Heart right ventricle (tissue), 16 donors: ENCODE data around the gene SGSM2. TPM values are rescaled to one million over a fixed set of nuclear protein-coding genes. Genes with fewer than 3 reads are reported as not detected.
A peak's percentile ranks its signal among the peaks of the same experiment; 100 is the strongest.

Experiments
- ATAC-seq, 8 donors: fragments of 200-7000 bp; cut with Tn5 transposase; one replicate each; pipeline ENCODE4 v1.9.1; 2020; ENCODE audit warnings: mild to moderate bottlenecking in 8 of 8, moderate library complexity in 8 of 8, moderate number of reproducible peaks in 1 of 8
- DNase-seq, 2 donors: peaks; one replicate each; pipeline ENCODE4 v3.0.0-alpha.2; 2020
- H3K27ac ChIP-seq, 10 donors: fragments of 200-600 bp; sonication (generic) in 2 of 10; one replicate each; pipeline versions ENCODE4 v1.5.0 to v1.8.0; 2020 to 2022; ENCODE audit warnings: mild to moderate bottlenecking in 3 of 10
- H3K27me3 ChIP-seq, 7 donors: fragments of 200-600 bp; one replicate each; pipeline ENCODE4 v1.8.0; 2021 to 2022; ENCODE audit warnings: mild to moderate bottlenecking in 2 of 7
- H3K36me3 ChIP-seq, 9 donors: fragments of 200-600 bp; sonication (generic) in 1 of 9; one replicate each; pipeline versions ENCODE4 v1.5.0 to v1.8.0; 2020 to 2022; ENCODE audit warnings: mild to moderate bottlenecking in 2 of 9
- H3K4me1 ChIP-seq, 9 donors: fragments of 200-600 bp; sonication (generic) in 1 of 9; one replicate each; pipeline versions ENCODE4 v1.5.0 to v1.8.0; 2020 to 2022; ENCODE audit warnings: mild to moderate bottlenecking in 4 of 9
- H3K4me3 ChIP-seq, 10 donors: fragments of 200-600 bp; sonication (generic) in 2 of 10; one replicate each; pipeline versions ENCODE4 v1.5.0 to v1.8.0; 2020 to 2022; ENCODE audit warnings: mild to moderate bottlenecking in 7 of 10, moderate library complexity in 2 of 10
- H3K9me3 ChIP-seq, 11 donors: fragments of 200-600 bp in 10 of 11; sonication (generic) in 2 of 11; one replicate each; pipeline versions ENCODE4 v1.5.0 to v1.8.0; 2013 to 2022; ENCODE audit warnings: mild to moderate bottlenecking in 2 of 11, control low read depth in 1 of 11, moderate library complexity in 1 of 11
- WGBS, 2 donors: extraction: QIAGEN DNeasy Blood & Tissue Kit; methylation state at CpG; one replicate each; pipeline ENCODE4 v1.1.7; 2013; ENCODE audit warnings: inconsistent platforms in 1 of 2; 5-methylcytosine and 5-hydroxymethylcytosine counted together
- intact Hi-C, 10 donors: fragments of 100-400 bp; cut with DNase I; formaldehyde crosslinking; loops; one replicate each; pipeline versions ENCODE4 v1.11.1 to v1.14.2; 2022
- polyA plus RNA-seq, 2 donors: library from polyadenylated mRNA; stranded (reverse); fragments of 200-250 nt; gene quantifications; one replicate each; pipeline ENCODE4 v1.2.3, GENCODE V29; 2013
- total RNA-seq, 10 donors: library from RNA; stranded (reverse); fragmentation: NEBNext Ultra II Directional in 3 of 10; extraction: Animal tissue kit (Norgen Biotek cat#: 25700) in 3 of 10; gene quantifications; one replicate each; pipeline versions ENCODE4 v1.2.1 to v1.2.4, GENCODE V29; 2021 to 2023
- TF ChIP-seq, protein P1 (sequence below), 9 donors: fragments of 200-600 bp; sonication (generic) in 2 of 9; IDR thresholded peaks; one replicate each; pipeline versions ENCODE4 v1.5.0 to v1.8.0; 2021 to 2022; ENCODE audit warnings: antibody characterized with exemption in 9 of 9, mild to moderate bottlenecking in 5 of 9, moderate library complexity in 1 of 9
- donor health status: Arrhythmogenic right ventricular cardiomyopathy.
- donor health status: ischemic (EF 13 %, LVEDD 7.1; RV severe dilation, severe dysfunction).
- donor health status: healthy with polysubstance abuse.
- donor health status: DM: no; HTN: yes; CAD: no.
- donor health status: DM: no; HTN: no; CAD: no.
- donor health status: ischemic (EF 25% LVEDD 6.9; RV normal size, moderate dysfunction).
- donor health status: ischemic (EF 25% LVEDD 5.7; RV mildly dilated, moderate dysfunction).
- donor health status: healthy.
- donor health status: DM: yes; HTN: yes; CAD: no.
- donor health status: Ischemic cardiomyopathy.
- donor health status: ischemic (EF 35%, LVEDD 5.7; RV mildly dilated, moderate dysfunction).
- donor health status: nonischemic (EF 11% LVEDD 7.7; RV severe dilation, severe dysfunction).
- donor health status: DM: yes; HTN: yes; CAD: no.
- donor health status: PGD.
- donor health status: ischemic (EF 29% LVEDD 5.4; RV normal size, mild dysfunction).
- donor health status: nonischemic (EF 23%, LVEDD 6.1; RV moderate dilation, normal function).

SGSM2 gene
- total and polyA plus RNA-seq, 12 donors: 21.0 to 75.1 (median 27.0) TPM

DNA sequence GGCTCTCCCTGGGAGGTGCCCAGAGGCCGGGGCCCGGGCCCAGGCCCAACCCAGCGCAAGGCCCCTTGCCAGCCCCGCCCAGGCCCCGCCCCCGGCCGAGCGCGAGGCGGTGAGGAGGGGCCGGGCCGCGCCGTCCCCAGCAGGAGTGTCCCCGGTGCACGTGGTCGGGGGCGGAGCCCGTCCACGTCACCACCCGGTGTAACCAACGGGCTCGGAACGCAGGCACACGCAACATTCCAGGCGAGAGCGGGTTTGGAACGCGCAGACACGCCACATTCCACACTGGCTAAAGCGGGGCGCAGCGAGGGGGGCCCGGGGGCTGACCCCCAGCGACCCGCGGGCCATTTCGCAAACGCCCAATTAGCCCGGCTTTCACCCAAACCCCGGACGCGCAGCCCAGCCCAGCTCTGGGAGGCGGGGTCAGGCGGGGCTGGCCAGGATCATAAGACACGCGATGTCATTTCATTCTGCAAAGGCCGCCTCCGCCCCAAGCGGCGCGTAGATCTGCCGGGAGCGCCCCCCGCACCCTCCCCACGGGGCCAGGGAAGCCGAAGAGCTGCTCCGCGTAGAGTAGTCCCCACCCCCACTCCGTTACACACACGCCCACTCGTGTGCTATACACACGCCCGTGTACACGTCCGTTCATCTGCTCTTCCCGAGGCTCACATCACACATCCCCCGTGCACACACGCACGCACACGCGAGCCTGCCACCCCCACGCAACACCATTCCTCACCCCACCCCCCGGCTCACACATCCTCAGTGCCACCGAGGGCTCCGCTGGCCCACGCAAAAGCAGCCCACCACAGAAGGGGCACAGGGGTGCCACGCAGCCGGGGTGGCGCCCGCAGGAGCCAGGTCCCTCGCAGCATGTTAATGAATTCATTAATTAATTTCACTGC lies 62.5 kb downstream of the SGSM2 start:
- intact Hi-C loops: loop anchor here in 3 of 10 donors (10.0 kb wide), 4 partner anchors 225 to 345 kb away; partner anchors contain the start of gene HIC1 (in 1 of the 3)
- WGBS, 2 donors: 0 to 1% methylated on average over 82 of the region's 82 CpGs
- H3K36me3 ChIP-seq: no peaks in the 10 kb centered on the region
- H3K27ac ChIP-seq: peak overlapping the region; percentile 92 to 100 (median 98)
- TF ChIP-seq, protein P1, sequence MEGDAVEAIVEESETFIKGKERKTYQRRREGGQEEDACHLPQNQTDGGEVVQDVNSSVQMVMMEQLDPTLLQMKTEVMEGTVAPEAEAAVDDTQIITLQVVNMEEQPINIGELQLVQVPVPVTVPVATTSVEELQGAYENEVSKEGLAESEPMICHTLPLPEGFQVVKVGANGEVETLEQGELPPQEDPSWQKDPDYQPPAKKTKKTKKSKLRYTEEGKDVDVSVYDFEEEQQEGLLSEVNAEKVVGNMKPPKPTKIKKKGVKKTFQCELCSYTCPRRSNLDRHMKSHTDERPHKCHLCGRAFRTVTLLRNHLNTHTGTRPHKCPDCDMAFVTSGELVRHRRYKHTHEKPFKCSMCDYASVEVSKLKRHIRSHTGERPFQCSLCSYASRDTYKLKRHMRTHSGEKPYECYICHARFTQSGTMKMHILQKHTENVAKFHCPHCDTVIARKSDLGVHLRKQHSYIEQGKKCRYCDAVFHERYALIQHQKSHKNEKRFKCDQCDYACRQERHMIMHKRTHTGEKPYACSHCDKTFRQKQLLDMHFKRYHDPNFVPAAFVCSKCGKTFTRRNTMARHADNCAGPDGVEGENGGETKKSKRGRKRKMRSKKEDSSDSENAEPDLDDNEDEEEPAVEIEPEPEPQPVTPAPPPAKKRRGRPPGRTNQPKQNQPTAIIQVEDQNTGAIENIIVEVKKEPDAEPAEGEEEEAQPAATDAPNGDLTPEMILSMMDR (IDR thresholded peaks at IDR 0.05): no peak
- H3K27me3 ChIP-seq: no peaks in the 10 kb centered on the region
- peaks cover 43 to 72% (median 68%) of the 10 kb centered on the region in 9 donors for H3K4me1 ChIP-seq
- H3K4me3 ChIP-seq: peak overlapping the region; percentile 71 to 99 (median 89)
- peak; percentile 94 to 95 for DNase-seq
- H3K9me3 ChIP-seq: no peaks in the 10 kb centered on the region
- ATAC-seq: peak; percentile 64 to 83 (median 68)

GRCh38 chr17:2400474-2400866 lies 63.2 kb downstream of the SGSM2 start:
- WGBS, 2 donors: 0% methylated on average over 39 to 43 of the region's 43 CpGs
- Histone ChIP-seq H3K4me3 (peak overlapping the region; percentile 71 to 99 (median 89)), H3K27ac (peak overlapping the region; percentile 92 to 100 (median 98)), H3K4me1 (peaks cover 38 to 72% (median 68%) of the 10 kb centered on the region in 9 donors), H3K36me3 (no peaks in the 10 kb centered on the region), H3K27me3 (no peaks in the 10 kb centered on the region), H3K9me3 (no peaks in the 10 kb centered on the region)
- intact Hi-C loops: loop anchor here in 1 of 10 donors (10.0 kb wide), 1 partner anchor 336 kb away; no protein-coding TSS in a partner anchor
- TF ChIP-seq, protein P1 (IDR thresholded peaks at IDR 0.05): no peak
- ATAC-seq: peak in 1 of 8 donors; percentile 0
- peak; percentile 54 to 59 for DNase-seq

- H3K4me1 ChIP-seq: peaks cover 33 to 70% (median 66%) of the 10 kb centered on the region in 9 donors
- DNase-seq (peak; percentile 94 to 96), ATAC-seq (peak; percentile 59 to 80 (median 68))
- TF ChIP-seq, protein P1 (IDR thresholded peaks at IDR 0.05): peak in 2 of 9 donors; percentile 10 to 12
- no peaks in the 10 kb centered on the region for H3K27me3 ChIP-seq
- intact Hi-C loops: loop anchor here in 3 of 10 donors (1.0 to 10.0 kb wide), 3 partner anchors 8 to 336 kb away; no protein-coding TSS in a partner anchor
- no peaks in the 10 kb centered on the region for H3K36me3 ChIP-seq
- H3K27ac ChIP-seq: peak within 1 kb of the TSS; percentile 92 to 100 (median 98)
- peak within 1 kb of the TSS; percentile 71 to 99 (median 89) for H3K4me3 ChIP-seq
- WGBS, 2 donors: 0 to 1% methylated on average over 50 of the region's 51 CpGs
- H3K9me3 ChIP-seq: no peaks in the 10 kb centered on the region
Measured at GRCh38 chr17:2400877-2401425, 63.6 kb downstream of the SGSM2 start, which contains the start of gene MNT. MNT (minus strand) TSS chr17:2401060; CDS start chr17:2400712, 348 bp downstream.
